Endothelial cell (in vitro differentiated cells): Measurements from ENCODE around the gene TLL2. TPM values are rescaled to one million over a fixed set of nuclear protein-coding genes. Genes with fewer than 3 reads are reported as not detected.
A peak's percentile ranks its signal among the peaks of the same experiment; 100 is the strongest.

Experiments used
- DNase-seq: peaks from one replicate; pipeline ENCODE4 v3.0.0; 2021; ENCODE audit warnings: low spot score
- H3K27ac Mint-ChIP-seq: one replicate; pipeline ENCODE4 v1.8.0; 2021; ENCODE audit warnings: mixed read lengths, inconsistent platforms; ENCODE audit not compliant: unreplicated experiment
- H3K27me3 Mint-ChIP-seq: one replicate; pipeline ENCODE4 v1.8.0; 2021; ENCODE audit warnings: mild to moderate bottlenecking, moderate library complexity, mixed read lengths, inconsistent platforms; ENCODE audit not compliant: unreplicated experiment
- H3K36me3 Mint-ChIP-seq: one replicate; pipeline ENCODE4 v1.8.0; 2021; ENCODE audit warnings: mild to moderate bottlenecking, low read depth, mixed read lengths, inconsistent platforms; ENCODE audit not compliant: unreplicated experiment
- H3K4me1 Mint-ChIP-seq: one replicate; pipeline ENCODE4 v1.8.0; 2021; ENCODE audit warnings: mild to moderate bottlenecking, mixed read lengths, inconsistent platforms; ENCODE audit not compliant: unreplicated experiment
- H3K4me3 Mint-ChIP-seq: one replicate; pipeline ENCODE4 v1.8.0; 2021; ENCODE audit warnings: mild to moderate bottlenecking, mixed read lengths, inconsistent platforms; ENCODE audit not compliant: unreplicated experiment
- H3K9me3 Mint-ChIP-seq: one replicate; pipeline ENCODE4 v1.8.0; 2021; ENCODE audit warnings: mixed read lengths, inconsistent platforms; ENCODE audit not compliant: unreplicated experiment
- CTCF ChIP-seq: fragments of 200-600 bp; sonication (generic); IDR thresholded peaks from one replicate; pipeline ENCODE4 v1.5.0; 2021; ENCODE audit warnings: antibody characterized with exemption; ENCODE audit not compliant: unreplicated experiment
- total RNA-seq: library from RNA; stranded (reverse); fragmentation: NEBNext Ultra II Directional; extraction: Animal tissue kit (Norgen Biotek cat#: 25700); gene quantifications from one replicate; pipeline ENCODE4 v1.2.1, GENCODE V29; 2021; ENCODE audit not compliant: unreplicated experiment

The TLL2 gene
- total RNA-seq, 1 donor from 2014 or later, result 0.41 TPM

DNA sequence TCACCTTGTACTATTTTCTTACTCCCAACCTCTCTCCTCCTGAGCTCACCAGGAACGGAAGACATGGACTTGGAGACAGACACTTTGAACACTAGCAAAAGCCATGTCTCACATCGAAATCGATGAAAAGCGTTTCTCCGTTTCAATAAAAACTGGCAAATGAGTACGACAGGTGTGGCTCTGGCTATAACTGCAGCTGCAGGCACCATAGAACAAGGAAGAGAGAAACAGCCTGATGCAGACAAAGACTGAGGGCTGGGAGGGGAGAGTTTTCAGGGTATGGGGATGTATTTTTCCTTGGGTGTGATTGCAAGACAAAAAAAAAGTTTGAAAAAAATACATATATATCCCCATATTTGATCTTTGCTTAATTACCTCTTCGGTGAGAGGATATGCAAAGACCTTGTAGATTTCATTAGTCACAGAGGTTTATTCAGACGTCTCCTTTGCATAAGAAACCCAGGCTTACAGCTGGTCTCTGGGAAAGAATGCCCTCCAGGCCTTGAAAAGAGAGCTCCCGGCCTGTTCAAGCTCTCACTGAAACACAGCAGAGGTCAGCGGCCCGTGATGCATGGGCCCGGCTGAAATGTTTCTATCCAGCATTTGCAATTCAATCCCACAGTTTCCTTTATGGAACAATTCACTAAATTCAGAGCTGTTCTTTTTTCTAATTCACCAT, 63.1 kb downstream of the TLL2 start:
- DNase-seq, result no peak
- TF ChIP-seq CTCF, result no peak
- Mint-ChIP-seq H3K27me3 (peaks cover 3% of the 10 kb centered on the region), H3K9me3 (no peaks in the 10 kb centered on the region), H3K27ac (no peak overlapping the region), H3K36me3 (no peaks in the 10 kb centered on the region), H3K4me3 (no peak overlapping the region), H3K4me1 (no peaks in the 10 kb centered on the region)

DNA sequence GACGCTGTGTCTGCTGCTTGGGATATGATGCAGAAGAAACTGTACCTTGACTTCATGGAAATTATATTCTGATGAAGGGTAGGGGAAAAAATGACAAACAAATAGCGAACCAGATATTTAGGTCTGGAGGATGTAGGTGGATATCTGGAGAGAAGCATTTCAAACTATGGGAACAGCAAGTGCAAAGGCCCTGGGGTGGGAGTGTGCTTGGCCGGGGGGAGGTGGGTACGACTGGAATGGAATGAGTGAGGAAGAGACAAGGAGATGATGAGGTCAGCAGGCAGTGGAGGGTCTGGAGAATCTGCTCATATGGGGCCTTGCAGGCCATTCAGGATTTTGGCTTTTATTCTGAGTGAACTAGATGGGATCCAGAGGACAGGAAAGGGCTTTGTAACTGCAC, 65.2 kb downstream of the TLL2 start:
- Mint-ChIP-seq H3K9me3 (no peaks in the 10 kb centered on the region), H3K27ac (no peak overlapping the region), H3K4me3 (no peak overlapping the region), H3K4me1 (no peaks in the 10 kb centered on the region), H3K27me3 (peaks cover 3% of the 10 kb centered on the region), H3K36me3 (no peaks in the 10 kb centered on the region)
- no peak for DNase-seq
- TF ChIP-seq CTCF, result no peak

- no peaks in the 10 kb centered on the region for H3K9me3 Mint-ChIP-seq
- H3K4me3 Mint-ChIP-seq, result no peak overlapping the region
- TF ChIP-seq CTCF, result no peak
Observed at GRCh38 chr10:96448021-96448457, 65.7 kb downstream of the TLL2 start.

GRCh38 chr10:96446966-96447596, 66.6 kb downstream of the TLL2 start:
- H3K27me3 Mint-ChIP-seq, result peaks cover 4% of the 10 kb centered on the region
- no peak overlapping the region for H3K4me3 Mint-ChIP-seq
- DNase-seq, result no peak
- no peaks in the 10 kb centered on the region for H3K9me3 Mint-ChIP-seq
- H3K4me1 Mint-ChIP-seq, result peaks cover 9% of the 10 kb centered on the region
- no peak overlapping the region for H3K27ac Mint-ChIP-seq
- no peak for TF ChIP-seq CTCF
- no peaks in the 10 kb centered on the region for H3K36me3 Mint-ChIP-seq

More at GRCh38 chr10:96448021-96448457, 65.7 kb downstream of the TLL2 start:
- Mint-ChIP-seq H3K27me3 (peaks cover 3% of the 10 kb centered on the region), H3K27ac (no peak overlapping the region), H3K36me3 (no peaks in the 10 kb centered on the region), H3K4me1 (no peaks in the 10 kb centered on the region)
- no peak for DNase-seq

DNA sequence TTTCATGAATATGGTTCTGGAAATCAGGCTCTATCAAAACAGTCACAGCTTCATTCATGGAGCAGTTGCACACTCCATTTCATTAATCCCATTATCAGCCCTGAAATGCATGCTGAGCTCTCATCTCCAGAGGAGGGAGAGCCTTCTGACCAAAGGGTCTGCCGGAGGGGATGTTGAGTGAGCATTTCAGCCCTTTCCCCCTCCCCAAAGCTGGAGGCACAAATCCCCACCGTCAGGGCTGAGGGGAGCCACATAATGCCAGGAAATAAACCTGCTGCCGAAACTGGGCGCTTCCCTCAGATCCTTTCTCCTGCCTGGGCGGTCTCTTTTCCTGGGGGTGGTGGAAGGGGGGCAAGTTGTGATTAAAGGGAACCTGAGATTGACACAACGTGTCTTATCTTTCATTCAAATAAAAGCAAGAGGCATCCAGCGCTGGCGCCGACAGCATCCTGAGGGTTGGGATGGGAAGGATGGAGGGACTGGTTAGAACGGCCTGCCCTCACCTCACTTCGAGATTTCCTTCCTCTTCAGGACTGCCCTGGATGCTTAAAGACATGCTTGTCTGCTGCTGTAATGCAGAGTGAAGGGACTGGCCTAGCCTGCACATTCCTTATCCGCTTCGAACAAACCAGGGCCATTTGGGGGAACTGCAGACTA, 71.6 kb downstream of the TLL2 start:
- peaks cover 2% of the 10 kb centered on the region for H3K27me3 Mint-ChIP-seq
- no peaks in the 10 kb centered on the region for H3K36me3 Mint-ChIP-seq
- no peak overlapping the region for H3K4me3 Mint-ChIP-seq
- no peaks in the 10 kb centered on the region for H3K9me3 Mint-ChIP-seq
- H3K4me1 Mint-ChIP-seq, result peaks cover 20% of the 10 kb centered on the region
- H3K27ac Mint-ChIP-seq, result peak overlapping the region; percentile 51
- TF ChIP-seq CTCF, result no peak
- no peak for DNase-seq
